GM19025 (cell line): ENCODE data around the gene SMARCB1.

Experiments used
- ATAC-seq: cut with Tn5 transposase; IDR thresholded peaks from one replicate; pipeline ENCODE4 v1.9.1; 2021; ENCODE audit warnings: mild to moderate bottlenecking, low read depth, moderate library complexity; ENCODE audit not compliant: unreplicated experiment

The SMARCB1 gene

DNA sequence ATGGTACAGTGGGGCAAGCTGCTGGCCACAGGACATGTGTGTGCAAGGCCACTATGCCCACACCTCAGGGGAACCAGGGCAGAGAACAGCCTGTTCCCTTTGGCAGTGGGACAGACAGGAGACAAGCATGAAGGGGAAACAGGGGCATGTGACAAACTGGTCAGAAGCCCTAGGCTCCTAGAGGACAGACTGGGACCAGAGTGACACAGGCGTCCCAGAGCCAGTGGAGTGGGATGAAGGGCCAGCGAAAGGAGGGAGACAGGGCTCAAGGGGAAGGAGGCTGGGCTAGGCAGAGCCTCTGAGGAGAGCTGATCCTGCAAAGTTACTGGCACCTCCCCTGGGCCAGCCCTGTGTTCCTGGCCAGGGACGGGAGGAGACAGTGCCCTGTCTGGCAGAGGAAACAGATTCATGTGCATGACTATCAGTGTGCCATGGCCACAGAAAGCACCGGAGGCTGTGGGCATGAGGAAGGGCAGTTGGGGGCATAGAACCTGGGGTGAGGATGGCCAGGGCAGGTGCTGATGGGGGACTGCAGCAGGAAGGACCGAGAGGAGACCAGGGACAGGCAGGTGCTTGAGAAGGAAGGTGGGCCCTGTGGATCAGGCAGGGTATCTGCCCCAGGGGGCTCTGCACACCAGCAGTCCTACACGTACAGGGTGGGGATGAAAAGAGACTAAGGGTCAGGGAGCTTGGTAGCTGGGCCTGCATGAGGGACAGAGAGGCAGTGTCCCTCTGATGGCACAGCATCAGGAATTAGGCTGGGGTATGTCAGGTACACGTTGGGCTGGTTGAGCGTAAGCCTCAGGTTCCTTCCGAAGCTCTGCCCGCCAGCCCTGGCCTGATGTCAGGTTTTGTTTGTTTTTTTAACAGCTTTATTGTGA lies 42.3 kb downstream of the SMARCB1 start:
- no peak for ATAC-seq

- no peak for ATAC-seq
Observed at GRCh38 chr22:23829845-23830372, 43.1 kb downstream of the SMARCB1 start.

DNA sequence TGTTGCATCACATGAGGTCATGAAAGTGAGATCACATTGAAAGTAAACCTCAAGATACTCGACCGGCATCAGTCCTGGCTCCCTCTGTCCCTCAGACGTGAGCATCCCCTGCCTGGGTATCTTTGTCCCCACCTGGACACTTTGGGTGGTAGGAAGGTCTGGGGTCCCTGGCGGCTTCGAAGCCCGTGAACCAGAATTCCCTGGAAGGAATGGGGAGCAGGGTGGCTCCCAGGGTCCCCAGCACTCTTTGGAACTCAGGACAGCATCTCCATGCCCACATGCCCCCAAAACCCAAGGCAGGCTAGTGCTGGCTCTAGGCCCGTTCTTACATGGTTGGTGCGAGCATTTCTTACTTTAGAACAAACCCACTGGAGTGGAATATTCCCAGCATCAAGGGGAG lies 44.5 kb downstream of the SMARCB1 start:
- ATAC-seq: no peak

GRCh38 chr22:23831781-23832180 lies 45.0 kb downstream of the SMARCB1 start:
- no peak for ATAC-seq

- no peak for ATAC-seq
Observed at GRCh38 chr22:23832226-23833016, 45.7 kb downstream of the SMARCB1 start.

DNA sequence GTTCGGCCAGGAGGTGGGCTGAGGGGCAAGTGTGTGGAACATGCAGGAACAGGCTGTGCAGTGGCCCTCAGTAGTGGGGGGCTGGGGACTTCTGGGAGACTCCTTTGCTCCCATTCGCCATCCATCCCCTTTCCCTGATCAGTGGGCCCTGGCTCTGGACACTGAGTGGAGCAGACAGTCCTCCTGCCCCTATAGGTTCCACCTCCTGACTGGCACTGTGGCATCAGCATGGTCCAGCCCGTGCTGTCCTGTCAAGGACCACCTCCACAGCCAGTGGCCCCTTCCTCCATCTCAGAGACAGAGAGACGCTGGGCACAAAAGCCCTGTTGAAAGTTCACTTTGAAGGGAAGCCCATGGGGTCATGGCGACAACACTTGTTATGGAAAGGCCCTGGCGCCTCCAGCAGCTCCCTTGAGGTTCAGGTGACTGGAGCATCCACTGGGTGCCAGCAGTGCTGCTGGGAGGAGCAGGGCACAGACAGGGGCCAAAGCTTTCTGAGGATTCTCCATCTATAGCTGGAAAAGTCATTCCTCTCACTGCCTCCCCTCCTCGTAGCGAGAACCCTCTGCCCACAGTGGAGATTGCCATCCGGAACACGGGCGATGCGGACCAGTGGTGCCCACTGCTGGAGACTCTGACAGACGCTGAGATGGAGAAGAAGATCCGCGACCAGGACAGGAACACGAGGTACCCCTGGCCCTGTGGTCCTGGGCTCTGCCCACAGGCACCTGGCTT lies 46.4 kb downstream of the SMARCB1 start:
- no peak for ATAC-seq

DNA sequence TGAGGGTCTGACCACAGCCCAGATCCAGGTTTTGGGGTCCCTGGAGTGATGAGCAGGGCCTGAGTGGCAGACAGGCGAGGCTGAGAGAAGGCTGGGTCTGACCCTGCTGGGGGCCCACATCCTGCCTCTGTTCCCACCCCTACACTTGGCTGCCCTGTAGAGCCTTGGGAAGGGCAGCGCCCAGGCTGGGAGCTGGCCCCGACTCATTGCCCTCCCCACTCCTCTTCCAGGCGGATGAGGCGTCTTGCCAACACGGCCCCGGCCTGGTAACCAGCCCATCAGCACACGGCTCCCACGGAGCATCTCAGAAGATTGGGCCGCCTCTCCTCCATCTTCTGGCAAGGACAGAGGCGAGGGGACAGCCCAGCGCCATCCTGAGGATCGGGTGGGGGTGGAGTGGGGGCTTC lies 47.1 kb downstream of the SMARCB1 start:
- no peak for ATAC-seq

GRCh38 chr22:23834406-23834792 lies 47.6 kb downstream of the SMARCB1 start:
- no peak for ATAC-seq

- no peak for ATAC-seq
Observed at GRCh38 chr22:23834793-23835483, 48.2 kb downstream of the SMARCB1 start.

- ATAC-seq: no peak
Observed at GRCh38 chr22:23835484-23836144, 48.8 kb downstream of the SMARCB1 start.

DNA sequence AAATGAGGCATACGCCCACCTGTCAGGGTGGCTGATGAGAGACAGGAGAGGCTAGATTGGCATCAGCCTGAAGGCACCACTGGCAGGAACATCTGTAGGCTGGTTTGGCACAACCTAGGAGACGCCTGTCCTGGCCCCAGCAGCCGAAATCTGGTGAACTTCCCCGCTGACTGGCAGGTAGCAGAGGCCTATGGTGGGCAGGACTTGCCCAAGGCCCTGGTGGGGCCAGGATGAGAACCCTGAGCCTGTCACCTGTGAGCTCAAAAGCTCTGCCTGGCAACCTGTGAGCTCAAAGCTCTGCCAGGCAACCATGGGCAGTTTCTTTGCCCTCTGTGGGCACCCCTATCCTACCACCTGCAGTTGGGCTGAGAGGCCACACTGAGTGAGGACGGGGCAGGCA lies 49.5 kb downstream of the SMARCB1 start:
- no peak for ATAC-seq

DNA sequence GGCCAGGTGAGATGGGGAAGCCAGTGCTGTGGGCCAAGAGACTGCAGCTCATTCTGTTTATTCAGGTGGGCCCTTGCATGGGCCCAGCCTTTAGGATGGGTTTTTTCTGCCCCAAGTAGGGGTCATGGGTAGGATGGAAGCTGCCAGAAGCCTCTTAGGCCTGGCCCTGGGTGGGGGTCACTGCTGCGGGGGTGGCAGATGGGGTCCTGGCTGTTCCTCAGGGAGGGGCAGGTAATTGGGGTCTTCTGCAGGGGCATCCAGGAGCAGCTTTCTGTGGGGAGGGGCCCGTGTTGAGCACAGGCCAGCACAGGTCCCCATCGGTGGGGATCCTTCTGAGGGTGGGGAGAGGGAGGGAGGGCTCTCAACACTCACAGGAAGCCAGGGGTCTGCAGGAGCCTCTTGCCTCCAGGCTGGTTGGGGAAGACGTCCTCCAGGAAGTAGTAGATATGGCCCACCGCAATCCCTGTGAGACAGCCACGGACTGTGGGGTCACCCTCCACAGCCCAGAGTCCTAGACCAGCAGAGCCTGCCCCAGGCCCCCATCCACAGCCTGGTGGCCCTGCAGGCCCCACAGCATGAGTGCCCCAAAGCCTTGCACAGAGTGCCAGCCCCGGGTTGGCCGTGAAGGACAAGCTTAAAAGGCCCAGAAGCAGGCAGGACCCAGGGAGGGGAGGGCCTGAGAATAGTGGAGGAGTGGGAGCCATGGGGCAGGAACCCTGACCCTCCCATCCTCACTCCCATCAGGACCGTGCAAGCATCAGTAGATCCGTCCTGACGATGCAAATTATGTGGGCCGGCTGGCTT lies 50.1 kb downstream of the SMARCB1 start:
- no peak for ATAC-seq

DNA sequence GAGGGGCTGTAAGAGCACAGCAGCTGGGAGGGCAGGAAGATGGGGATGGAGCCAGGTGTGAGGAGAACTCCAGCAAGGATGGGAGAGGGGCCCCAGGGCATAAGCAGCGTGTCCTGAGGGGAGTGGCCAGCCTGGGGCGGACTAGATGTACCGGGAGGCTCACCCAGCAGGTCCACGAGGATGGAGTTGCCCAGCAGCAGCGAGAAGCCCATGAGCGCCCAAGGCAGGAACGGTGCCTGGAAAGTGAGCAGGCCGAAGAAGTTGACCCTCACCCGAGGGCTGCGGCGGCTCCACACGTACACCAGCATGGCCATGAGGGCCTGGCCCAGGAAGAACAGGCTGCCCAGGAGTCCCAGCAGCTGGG lies 50.7 kb downstream of the SMARCB1 start:
- ATAC-seq: no peak

DNA sequence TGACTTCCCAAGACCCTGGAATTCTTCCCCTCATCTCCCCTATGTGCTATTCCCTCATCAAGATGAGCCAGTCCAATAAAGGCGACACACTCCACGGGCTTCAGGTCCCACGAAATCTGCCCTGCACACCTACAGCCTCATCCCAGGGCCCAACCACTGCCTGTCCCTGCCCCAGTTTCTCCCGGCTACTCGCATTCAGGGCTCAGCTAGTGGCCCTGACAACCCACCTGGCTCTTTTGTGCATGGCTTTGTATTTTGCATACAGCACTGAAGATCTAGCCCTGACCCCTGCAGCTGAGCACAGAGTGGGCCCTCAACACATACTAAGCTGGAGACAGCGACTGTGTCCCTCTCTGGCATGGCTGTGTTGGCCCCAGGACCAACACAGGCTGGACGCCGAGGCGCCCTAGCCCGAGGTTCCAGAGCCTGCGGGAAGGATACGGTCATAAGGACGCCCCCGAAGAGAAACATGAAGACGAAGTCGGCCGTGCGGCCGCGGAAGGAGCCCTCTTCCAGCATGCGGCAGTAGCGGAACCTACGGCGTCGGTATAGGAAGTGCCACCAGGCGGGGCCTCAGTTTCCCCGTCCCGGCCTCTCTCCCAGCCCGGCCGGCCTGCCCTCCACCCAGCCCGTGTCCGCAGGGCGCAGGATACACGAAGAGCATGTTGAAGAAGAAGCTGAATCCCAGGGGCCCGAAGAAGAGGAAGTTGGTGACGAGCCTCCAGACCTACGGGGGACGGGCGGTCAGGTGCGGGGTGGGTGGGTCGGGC lies 51.3 kb downstream of the SMARCB1 start:
- ATAC-seq: no peak

DNA sequence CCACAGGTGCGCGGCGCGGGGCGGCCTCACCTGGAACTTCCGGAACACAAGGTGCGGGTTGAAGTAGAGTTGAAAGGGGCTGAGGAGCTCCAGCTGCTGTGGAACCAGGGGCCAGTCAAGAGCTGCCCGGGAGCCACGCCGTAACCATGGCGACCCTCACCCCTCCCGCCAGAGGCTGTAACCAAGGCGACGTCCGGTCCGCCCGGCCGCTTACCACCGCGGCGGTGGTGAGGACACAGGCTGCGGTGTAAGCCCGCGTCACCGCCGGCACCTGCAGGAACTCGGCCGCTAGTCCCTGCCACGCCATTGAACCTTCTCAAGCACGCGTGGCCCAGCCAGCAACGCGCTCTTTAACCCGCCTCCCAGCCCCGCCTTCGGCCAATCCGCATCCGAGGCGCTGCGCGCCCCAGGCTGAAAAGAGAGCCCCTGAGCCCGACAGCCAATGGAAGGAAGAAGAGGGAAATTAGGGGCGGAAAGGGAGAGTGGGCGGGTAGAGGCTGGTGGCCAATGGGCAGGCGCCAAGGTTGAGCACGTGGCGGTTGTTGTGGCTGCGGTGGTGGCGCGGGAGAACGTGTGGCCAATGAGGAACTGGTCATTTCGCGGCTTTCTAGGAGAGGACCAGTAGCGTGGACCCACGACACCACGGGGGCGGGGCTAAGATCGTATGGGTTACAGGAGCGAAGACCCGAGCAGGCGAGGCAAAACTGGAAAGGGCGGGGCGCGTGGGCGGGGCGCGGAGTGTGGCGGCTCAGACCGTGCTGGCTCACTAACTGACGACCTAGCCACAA lies 52.1 kb downstream of the SMARCB1 start, which contains the start of gene DERL3:
Gene DERL3 (minus strand): TSS at position 326 of the 788 bp plus-strand sequence. CDS start 19 bp downstream, at position 307.
- ATAC-seq: peak; percentile 83

- no peak for ATAC-seq
Observed at GRCh38 chr22:23840026-23840425, 53.3 kb downstream of the SMARCB1 start.

GRCh38 chr22:23841292-23841691 lies 54.5 kb downstream of the SMARCB1 start:
- ATAC-seq: no peak
